K562 (cell line): ENCODE data around the gene ALDH3B2. TPM values are rescaled to one million over a fixed set of nuclear protein-coding genes. Genes with fewer than 3 reads are reported as not detected.
A peak's percentile ranks its signal among the peaks of the same experiment; 100 is the strongest.

Experiments
- ATAC-seq: fragments of 200-7000 bp; cut with Tn5 transposase; 3 replicates; pipeline ENCODE4 v1.9.1; 2020; ENCODE audit warnings: moderate library complexity
- BruUV-seq: library from RNA; stranded (reverse); fragments of 400-500 nt; replicated peaks from 2 replicates; lab custom pipeline; 2021; lab: Mats Ljungman, UMichigan
- CTCF ChIA-PET: fragments of 300-600 bp; formaldehyde crosslinking; extraction: SDS; loops from one replicate; lab custom pipeline; 2021; ENCODE audit warnings: low intra/inter-chr PET ratio; lab: Yijun Ruan, JAX
- POLR2A ChIA-PET: fragments of 300-600, 350-650 bp; sonication (Branson Sonifier 250); formaldehyde crosslinking; extraction: SDS; loops from one replicate; lab custom pipeline; 2021; ENCODE audit warnings: antibody characterized with exemption, inconsistent platforms; lab: Yijun Ruan, JAX
- DNase-seq, 4 experiments: peaks; one replicate each; pipeline versions ENCODE4 v3.0.0 to v3.0.0-alpha.2; 2011 to 2018; ENCODE audit warnings: low spot score in 3 of 4, mixed read lengths in 3 of 4; ENCODE audit errors: extremely low read depth in 1 of 4
- FAIRE-seq: peaks from 2 replicates; lab custom pipeline; 2011; peaks lifted over from hg19 to GRCh38; lab: Jason Lieb, UNC
- H2AFZ ChIP-seq: 2 replicates; pipeline ENCODE4 v1.6.0; 2011; ENCODE audit warnings: low read depth, low read length, control low read depth, inconsistent platforms
- H3K27ac ChIP-seq: fragments of 200-600 bp; 3 replicates; pipeline ENCODE4 v1.8.0; 2011; ENCODE audit warnings: low read depth, mild to moderate bottlenecking, control low read depth, inconsistent platforms, low read length, moderate library complexity, mixed read lengths; ENCODE audit errors: extremely low read depth
- H3K27me3 ChIP-seq, 2 experiments: fragments of 300-600 bp in 1 of 2; 2 replicates in 1 of 2; 3 replicates in 1 of 2; pipeline versions ENCODE4 v1.6.0 to v1.8.0; 2011; ENCODE audit warnings: inconsistent platforms in 2 of 2, low read length in 2 of 2, mild to moderate bottlenecking in 1 of 2, mixed read lengths in 1 of 2, moderate library complexity in 1 of 2; ENCODE audit not compliant: control insufficient read depth in 2 of 2, insufficient read depth in 2 of 2
- H3K36me3 ChIP-seq: fragments of 300-600 bp; 3 replicates; pipeline ENCODE4 v1.8.0; 2011; ENCODE audit warnings: mild to moderate bottlenecking, low read length, inconsistent platforms; ENCODE audit not compliant: control insufficient read depth, insufficient read depth
- H3K4me1 ChIP-seq, 2 experiments: fragments of 200-600 bp in 1 of 2; replicated peaks in 1 of 2; 2 replicates in 1 of 2; 3 replicates in 1 of 2; pipeline versions ENCODE4 v1.5.1 to v1.8.0; 2011; ENCODE audit warnings: inconsistent platforms in 2 of 2, low read length in 2 of 2, mild to moderate bottlenecking in 1 of 2, mixed read lengths in 1 of 2, moderate library complexity in 1 of 2; ENCODE audit not compliant: control insufficient read depth in 2 of 2, insufficient read depth in 2 of 2
- H3K4me2 ChIP-seq: 2 replicates; pipeline ENCODE4 v1.6.1; 2011; ENCODE audit warnings: low read length, control low read depth, inconsistent platforms, mixed read lengths; ENCODE audit not compliant: insufficient read depth
- H3K4me3 ChIP-seq: fragments of 200-600 bp; sonication (generic), shearing (Covaris generic); 2 replicates; pipeline ENCODE4 v1.5.1; 2016; ENCODE audit warnings: control low read depth, inconsistent platforms
- H3K79me2 ChIP-seq: fragments of 200-600 bp; 3 replicates; pipeline ENCODE4 v1.8.0; 2011; ENCODE audit warnings: low read length, inconsistent platforms; ENCODE audit not compliant: control insufficient read depth, insufficient read depth
- H3K9ac ChIP-seq, 2 experiments: 2 replicates each; pipeline versions ENCODE4 v1.6.0 to v1.6.1; 2011; ENCODE audit warnings: low read depth in 2 of 2, low read length in 2 of 2, control low read depth in 1 of 2, inconsistent platforms in 1 of 2, mild to moderate bottlenecking in 1 of 2, mixed read lengths in 1 of 2; ENCODE audit not compliant: insufficient read depth in 1 of 2
- H3K9me1 ChIP-seq: one replicate; pipeline ENCODE4 v1.6.0; 2011; ENCODE audit warnings: inconsistent platforms, mild to moderate bottlenecking, low read length, moderate library complexity; ENCODE audit not compliant: control insufficient read depth, insufficient read depth
- H3K9me3 ChIP-seq: replicated peaks from 2 replicates; pipeline ENCODE4 v1.5.1; 2011; ENCODE audit warnings: low read depth, low read length, inconsistent platforms; ENCODE audit not compliant: control insufficient read depth, insufficient read depth
- H4K20me1 ChIP-seq: replicated peaks from 2 replicates; pipeline ENCODE4 v1.6.1; 2011; ENCODE audit warnings: low read length, inconsistent platforms, mixed read lengths; ENCODE audit not compliant: control insufficient read depth, insufficient read depth
- FOXA3 ChIP-seq, 2 experiments: fragments of 450-650 bp in 1 of 2; sonication (generic) in 1 of 2; formaldehyde crosslinking; IDR thresholded peaks in 1 of 2; conservative IDR thresholded peaks in 1 of 2; 2 replicates each; pipeline versions ENCODE4 v1.4.0 to v1.8.0; 2020 to 2022; ENCODE audit warnings: mild to moderate bottlenecking in 2 of 2, missing genetic modification reagents in 1 of 2
- HMG20A ChIP-seq: fragments of 450-650 bp; formaldehyde crosslinking; conservative IDR thresholded peaks from 2 replicates; pipeline ENCODE4 v1.4.0; 2020; ENCODE audit warnings: mild to moderate bottlenecking, mixed read lengths
- HNRNPH1 ChIP-seq: fragments of 200-400 bp; formaldehyde crosslinking; optimal IDR thresholded peaks from 2 replicates; pipeline ENCODE3; 2017; ENCODE audit warnings: low read depth, mild to moderate bottlenecking, low read length, moderate library complexity
- PCBP2 ChIP-seq: fragments of 200-400 bp; formaldehyde crosslinking; IDR thresholded peaks from 2 replicates; pipeline ENCODE4 v1.6.1; 2018; ENCODE audit warnings: low read length, low read depth, mild to moderate bottlenecking, moderate library complexity; ENCODE audit not compliant: poor library complexity, severe bottlenecking
- RBM15 ChIP-seq: fragments of 200-400 bp; formaldehyde crosslinking; IDR thresholded peaks from 2 replicates; pipeline ENCODE4 v1.6.1; 2018; ENCODE audit warnings: mild to moderate bottlenecking, low read length, moderate library complexity; ENCODE audit not compliant: insufficient read depth
- SMARCE1 ChIP-seq: fragments of 450-650 bp; IDR thresholded peaks from 2 replicates; pipeline ENCODE4 v1.7.1; 2016; ENCODE audit warnings: mild to moderate bottlenecking
- ZFP36 ChIP-seq: fragments of 150-350 bp; IDR thresholded peaks from 2 replicates; pipeline ENCODE4 v1.6.1; 2018; ENCODE audit warnings: low read length, low read depth; ENCODE audit not compliant: partially characterized antibody
- ZFPM2 ChIP-seq: fragments of 250-450 bp; sonication (Bioruptor Pico); IDR thresholded peaks from 2 replicates; pipeline ENCODE4 v1.5.1; 2022; ENCODE audit warnings: mild to moderate bottlenecking
- ZNF583 ChIP-seq: fragments of 250-450 bp; sonication (Bioruptor Pico); IDR thresholded peaks from 2 replicates; pipeline ENCODE4 v1.4.0; 2020
- ZNF584 ChIP-seq: fragments of 200-800 bp; sonication (Bioruptor generic); IDR thresholded peaks from 2 replicates; pipeline ENCODE4 v1.6.1; 2016; ENCODE audit warnings: low read depth, mild to moderate bottlenecking, missing genetic modification characterization, missing compliant biosample characterization
- ZNF644 ChIP-seq: fragments of 200-800 bp; sonication (Bioruptor generic); IDR thresholded peaks from 2 replicates; pipeline ENCODE4 v1.6.1; 2016; ENCODE audit warnings: low read depth, missing genetic modification characterization, missing compliant biosample characterization
- ZNF717 ChIP-seq: fragments of 250-450 bp; sonication (Bioruptor Pico); IDR thresholded peaks from 2 replicates; pipeline ENCODE4 v1.5.0; 2021
- WGBS: fragments of 100-300 bp; shearing (Covaris generic); methylation state at CpG from one replicate; pipeline ENCODE4 v1.1.6; 2016; ENCODE audit warnings: low coverage, mixed read lengths; ENCODE audit not compliant: insufficient coverage; ENCODE audit errors: missing lambda C conversion rate; 5-methylcytosine and 5-hydroxymethylcytosine counted together
- in situ Hi-C: fragments of 300-500 bp; cut with MboI; formaldehyde crosslinking; loops from 4 replicates; pipeline ENCODE4 v1.15.0; 2018; ENCODE audit warnings: inconsistent platforms, mixed read lengths
- intact Hi-C: fragments of 100-400 bp; cut with micrococcal nuclease; formaldehyde crosslinking; loops from 2 replicates; pipeline ENCODE4 v1.14.2; 2022
- polyA plus RNA-seq, 8 experiments: library from polyadenylated mRNA; depleted of rRNA in 4 of 8; stranded (reverse) in 5 of 8; unstranded in 3 of 8; fragments of >200 nt; fragmentation: Nextera tagmentation in 2 of 8; fragmentation: Illumina TruSeq in 1 of 8; extraction: Ambion mirVana in 2 of 8; extraction: Trizol in 1 of 8; gene quantifications; 2 replicates each; pipeline versions ENCODE4 v1.2.1 to v1.2.3, GENCODE V29; 2011 to 2014; ENCODE audit warnings: inconsistent platforms in 1 of 8, missing spikeins in 1 of 8
- total RNA-seq, 7 experiments: library from RNA; depleted of rRNA in 6 of 7; stranded (reverse); fragments of >200 nt in 6 of 7; fragmentation: Illumina TruSeq in 2 of 7; extraction: Trizol in 2 of 7; gene quantifications; 2 replicates each; pipeline versions ENCODE4 v1.2.1 to v1.2.3, GENCODE V29; 2011 to 2021; ENCODE audit warnings: low replicate concordance in 1 of 7
- TF ChIP-seq, protein P1 (sequence below): fragments of 250-450 bp; sonication (Bioruptor Pico); IDR thresholded peaks from 2 replicates; pipeline ENCODE4 v1.4.0; 2020
- TF ChIP-seq, protein P2 (sequence below): conservative IDR thresholded peaks from 2 replicates; pipeline ENCODE4 v1.6.1; 2011; ENCODE audit warnings: low read depth, mild to moderate bottlenecking, low read length; ENCODE audit not compliant: control insufficient read depth

Gene ALDH3B2
- total and polyA plus RNA-seq, 9 of the 15 experiments (the other 6 are each of a cell fraction or from before 2014, with no cell fraction given), result not detected

DNA sequence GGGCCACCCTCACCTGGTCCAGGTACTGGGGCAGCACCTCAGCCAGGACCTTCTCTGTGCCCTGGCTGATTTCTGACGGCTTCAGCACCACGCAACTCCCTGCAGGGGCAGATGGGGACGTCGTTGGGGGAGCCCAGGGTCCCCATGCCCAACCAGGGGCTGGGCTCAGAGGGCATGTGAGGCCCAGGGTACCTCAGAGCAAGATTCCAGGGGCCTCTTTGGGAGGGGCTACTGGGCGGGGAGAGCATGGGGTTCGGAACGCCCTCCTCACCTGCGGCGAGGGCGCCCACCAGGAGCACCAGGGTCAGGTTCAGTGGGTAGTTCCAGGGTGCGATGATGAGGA is 8.1 kb downstream of the ALDH3B2 start:
- ChIA-PET POLR2A (no interaction called here), CTCF (no interaction called here)
- 0 out of 2 replicates have a peak, but pooled peaks cover 9% of the 10 kb centered on the region for H4K20me1 ChIP-seq
- H3K4me2 ChIP-seq, result no peak overlapping the region
- intact Hi-C loops, result no loop called here
- no peak overlapping the region for H3K27ac ChIP-seq
- peaks cover 0 to 30% of the 10 kb centered on the region in 2 experiments; a peak in 2 of 5 replicates for H3K4me1 ChIP-seq
- 37% methylated on average over 10 of the region's 11 CpGs for WGBS
- H3K79me2 ChIP-seq, result no peaks in the 10 kb centered on the region
- FAIRE-seq, result no peak
- in situ Hi-C loops, result loop anchor here (10.0 kb wide), 1 partner anchor 129 kb away; no protein-coding TSS in a partner anchor
- no peak overlapping the region for H2AFZ ChIP-seq
- no peak overlapping the region for H3K4me3 ChIP-seq
- no peaks in the 10 kb centered on the region for H3K36me3 ChIP-seq
- H3K27me3 ChIP-seq, result peaks cover 19 to 48% of the 10 kb centered on the region in 2 experiments; a peak in 4 of 5 replicates
- H3K9ac ChIP-seq, result no peak overlapping the region
- 0 out of 2 replicates have a peak, but pooled peaks cover 1% of the 10 kb centered on the region for H3K9me3 ChIP-seq
- H3K9me1 ChIP-seq, result no peaks in the 10 kb centered on the region
- BruUV-seq, result no TSS peak
- ATAC-seq, result no peak
- peak in 1 of 4 experiments; percentile 3 for DNase-seq
- TF ChIP-seq ZNF584 (CRISPR knock-in tag) (no peak), ZNF717 (no peak), PCBP2 (no peak), HNRNPH1 (no peak), ZNF583 (no peak), RBM15 (no peak), FOXA3 (CRISPR knock-in tag; conservative IDR thresholded peaks at IDR 0.05 in 1 of 2, IDR thresholded peaks at IDR 0.05 in 1 of 2) (no peak), ZNF644 (tag) (no peak), SMARCE1 (no peak), HMG20A (no peak), ZFP36 (no peak), ZFPM2 (CRISPR knock-in tag) (no peak)
- TF ChIP-seq, protein P1, sequence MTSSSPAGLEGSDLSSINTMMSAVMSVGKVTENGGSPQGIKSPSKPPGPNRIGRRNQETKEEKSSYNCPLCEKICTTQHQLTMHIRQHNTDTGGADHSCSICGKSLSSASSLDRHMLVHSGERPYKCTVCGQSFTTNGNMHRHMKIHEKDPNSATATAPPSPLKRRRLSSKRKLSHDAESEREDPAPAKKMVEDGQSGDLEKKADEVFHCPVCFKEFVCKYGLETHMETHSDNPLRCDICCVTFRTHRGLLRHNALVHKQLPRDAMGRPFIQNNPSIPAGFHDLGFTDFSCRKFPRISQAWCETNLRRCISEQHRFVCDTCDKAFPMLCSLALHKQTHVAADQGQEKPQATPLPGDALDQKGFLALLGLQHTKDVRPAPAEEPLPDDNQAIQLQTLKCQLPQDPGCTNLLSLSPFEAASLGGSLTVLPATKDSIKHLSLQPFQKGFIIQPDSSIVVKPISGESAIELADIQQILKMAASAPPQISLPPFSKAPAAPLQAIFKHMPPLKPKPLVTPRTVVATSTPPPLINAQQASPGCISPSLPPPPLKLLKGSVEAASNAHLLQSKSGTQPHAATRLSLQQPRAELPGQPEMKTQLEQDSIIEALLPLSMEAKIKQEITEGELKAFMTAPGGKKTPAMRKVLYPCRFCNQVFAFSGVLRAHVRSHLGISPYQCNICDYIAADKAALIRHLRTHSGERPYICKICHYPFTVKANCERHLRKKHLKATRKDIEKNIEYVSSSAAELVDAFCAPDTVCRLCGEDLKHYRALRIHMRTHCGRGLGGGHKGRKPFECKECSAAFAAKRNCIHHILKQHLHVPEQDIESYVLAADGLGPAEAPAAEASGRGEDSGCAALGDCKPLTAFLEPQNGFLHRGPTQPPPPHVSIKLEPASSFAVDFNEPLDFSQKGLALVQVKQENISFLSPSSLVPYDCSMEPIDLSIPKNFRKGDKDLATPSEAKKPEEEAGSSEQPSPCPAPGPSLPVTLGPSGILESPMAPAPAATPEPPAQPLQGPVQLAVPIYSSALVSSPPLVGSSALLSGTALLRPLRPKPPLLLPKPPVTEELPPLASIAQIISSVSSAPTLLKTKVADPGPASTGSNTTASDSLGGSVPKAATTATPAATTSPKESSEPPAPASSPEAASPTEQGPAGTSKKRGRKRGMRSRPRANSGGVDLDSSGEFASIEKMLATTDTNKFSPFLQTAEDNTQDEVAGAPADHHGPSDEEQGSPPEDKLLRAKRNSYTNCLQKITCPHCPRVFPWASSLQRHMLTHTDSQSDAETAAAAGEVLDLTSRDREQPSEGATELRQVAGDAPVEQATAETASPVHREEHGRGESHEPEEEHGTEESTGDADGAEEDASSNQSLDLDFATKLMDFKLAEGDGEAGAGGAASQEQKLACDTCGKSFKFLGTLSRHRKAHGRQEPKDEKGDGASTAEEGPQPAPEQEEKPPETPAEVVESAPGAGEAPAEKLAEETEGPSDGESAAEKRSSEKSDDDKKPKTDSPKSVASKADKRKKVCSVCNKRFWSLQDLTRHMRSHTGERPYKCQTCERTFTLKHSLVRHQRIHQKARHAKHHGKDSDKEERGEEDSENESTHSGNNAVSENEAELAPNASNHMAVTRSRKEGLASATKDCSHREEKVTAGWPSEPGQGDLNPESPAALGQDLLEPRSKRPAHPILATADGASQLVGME (CRISPR knock-in tag), result no peak
- TF ChIP-seq, protein P2, sequence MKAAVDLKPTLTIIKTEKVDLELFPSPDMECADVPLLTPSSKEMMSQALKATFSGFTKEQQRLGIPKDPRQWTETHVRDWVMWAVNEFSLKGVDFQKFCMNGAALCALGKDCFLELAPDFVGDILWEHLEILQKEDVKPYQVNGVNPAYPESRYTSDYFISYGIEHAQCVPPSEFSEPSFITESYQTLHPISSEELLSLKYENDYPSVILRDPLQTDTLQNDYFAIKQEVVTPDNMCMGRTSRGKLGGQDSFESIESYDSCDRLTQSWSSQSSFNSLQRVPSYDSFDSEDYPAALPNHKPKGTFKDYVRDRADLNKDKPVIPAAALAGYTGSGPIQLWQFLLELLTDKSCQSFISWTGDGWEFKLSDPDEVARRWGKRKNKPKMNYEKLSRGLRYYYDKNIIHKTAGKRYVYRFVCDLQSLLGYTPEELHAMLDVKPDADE, result no peak
